WTC11 (cell line): ENCODE results near the gene EFHD2. TPM values are rescaled to one million over a fixed set of nuclear protein-coding genes. Genes with fewer than 3 reads are reported as not detected.

ENCODE experiments used
- ATAC-seq: fragments of 200-7000 bp; cut with Tn5 transposase; 2 replicates; pipeline ENCODE4 v1.10.0; 2021; ENCODE audit warnings: mild to moderate bottlenecking, moderate library complexity
- CTCF ChIA-PET: fragments of 300-600 bp; sonication (Branson Sonifier 250); formaldehyde crosslinking; loops from one replicate; lab custom pipeline; 2021; ENCODE audit warnings: antibody characterized with exemption; lab: Charles Lee
- POLR2A ChIA-PET: fragments of 350-600 bp; sonication (Branson Sonifier 250); formaldehyde crosslinking; loops from one replicate; lab custom pipeline; 2021; ENCODE audit warnings: antibody characterized with exemption; lab: Charles Lee
- DNase-seq: peaks from one replicate; pipeline ENCODE4 v3.0.0; 2021; ENCODE audit warnings: low spot score
- H3K27ac Mint-ChIP-seq: 2 replicates; pipeline ENCODE4 v1.8.0; 2021; ENCODE audit warnings: mixed read lengths
- H3K27me3 Mint-ChIP-seq: 2 replicates; pipeline ENCODE4 v1.8.0; 2021; ENCODE audit warnings: low read depth, mild to moderate bottlenecking, moderate library complexity, mixed read lengths
- H3K36me3 Mint-ChIP-seq: 2 replicates; pipeline ENCODE4 v1.8.0; 2021; ENCODE audit warnings: mixed read lengths
- H3K4me1 Mint-ChIP-seq: 2 replicates; pipeline ENCODE4 v1.8.0; 2022; ENCODE audit warnings: mixed read lengths
- H3K4me3 Mint-ChIP-seq: 2 replicates; pipeline ENCODE4 v1.8.0; 2021; ENCODE audit warnings: mild to moderate bottlenecking, moderate library complexity, mixed read lengths
- H3K9me3 Mint-ChIP-seq: 2 replicates; pipeline ENCODE4 v1.8.0; 2021; ENCODE audit warnings: mixed read lengths
- ESRRA ChIP-seq: sonication (generic); formaldehyde crosslinking; IDR thresholded peaks from 2 replicates; pipeline ENCODE4 v1.8.1; 2022; ENCODE audit warnings: mild to moderate bottlenecking, missing genetic modification reagents, borderline replicate concordance
- ETV6 ChIP-seq: sonication (generic); formaldehyde crosslinking; IDR thresholded peaks from 2 replicates; pipeline ENCODE4 v1.8.1; 2022; ENCODE audit warnings: mild to moderate bottlenecking, missing genetic modification reagents
- JAZF1 ChIP-seq: fragments of 250-450 bp; sonication (Bioruptor Pico); IDR thresholded peaks from 2 replicates; pipeline ENCODE4 v1.9.0; 2021; ENCODE audit warnings: moderate library complexity, mild to moderate bottlenecking, inconsistent platforms
- KAT7 ChIP-seq: sonication (generic); formaldehyde crosslinking; IDR thresholded peaks from 2 replicates; pipeline ENCODE4 v1.8.1; 2023; ENCODE audit warnings: missing genetic modification reagents, mild to moderate bottlenecking, borderline replicate concordance
- NR1H2 ChIP-seq: sonication (generic); formaldehyde crosslinking; IDR thresholded peaks from 2 replicates; pipeline ENCODE4 v1.9.0; 2021; ENCODE audit warnings: mild to moderate bottlenecking, moderate library complexity, missing genetic modification reagents
- OVOL2 ChIP-seq: fragments of 250-450 bp; sonication (Bioruptor Pico); IDR thresholded peaks from 2 replicates; pipeline ENCODE4 v1.9.0; 2021; ENCODE audit warnings: mild to moderate bottlenecking, borderline replicate concordance
- PRRX2 ChIP-seq: fragments of 250-450 bp; sonication (Bioruptor Pico); IDR thresholded peaks from 2 replicates; pipeline ENCODE4 v1.8.0; 2021; ENCODE audit warnings: mild to moderate bottlenecking
- ZNF219 ChIP-seq: sonication (generic); formaldehyde crosslinking; IDR thresholded peaks from 2 replicates; pipeline ENCODE4 v1.8.0; 2023; ENCODE audit warnings: missing genetic modification reagents, mild to moderate bottlenecking, borderline replicate concordance
- total RNA-seq: library from RNA; stranded (reverse); gene quantifications from 3 replicates; pipeline ENCODE4 v1.2.3, GENCODE V29; 2021
- TF ChIP-seq, protein P1 (sequence below): sonication (generic); formaldehyde crosslinking; IDR thresholded peaks from 2 replicates; pipeline ENCODE4 v1.8.0; 2022; ENCODE audit warnings: mild to moderate bottlenecking, missing genetic modification reagents
- TF ChIP-seq, protein P2 (sequence below): sonication (generic); formaldehyde crosslinking; IDR thresholded peaks from 2 replicates; pipeline ENCODE4 v1.8.1; 2022; ENCODE audit warnings: mild to moderate bottlenecking, moderate library complexity, missing genetic modification reagents
- TF ChIP-seq, protein P3 (sequence below): sonication (generic); formaldehyde crosslinking; IDR thresholded peaks from 2 replicates; pipeline ENCODE4 v1.8.0; 2023; ENCODE audit warnings: missing genetic modification reagents
- TF ChIP-seq, protein P4 (sequence below): sonication (generic); formaldehyde crosslinking; IDR thresholded peaks from 2 replicates; pipeline ENCODE4 v1.8.0; 2022; ENCODE audit warnings: missing genetic modification reagents
- TF ChIP-seq, protein P5 (sequence below): fragments of 250-450 bp; sonication (Bioruptor Pico); conservative IDR thresholded peaks from 2 replicates; pipeline ENCODE4 v1.9.0; 2021; ENCODE audit warnings: mild to moderate bottlenecking
- TF ChIP-seq, protein P6 (sequence below): sonication (generic); formaldehyde crosslinking; IDR thresholded peaks from 2 replicates; pipeline ENCODE4 v1.8.0; 2022; ENCODE audit warnings: mild to moderate bottlenecking, missing genetic modification reagents
- TF ChIP-seq, protein P7 (sequence below): sonication (generic); formaldehyde crosslinking; IDR thresholded peaks from 2 replicates; pipeline ENCODE4 v1.8.1; 2023; ENCODE audit warnings: mild to moderate bottlenecking, missing genetic modification reagents
- TF ChIP-seq, protein P8 (sequence below): sonication (generic); formaldehyde crosslinking; IDR thresholded peaks from 2 replicates; pipeline ENCODE4 v1.8.1; 2022; ENCODE audit warnings: low read depth, mild to moderate bottlenecking, moderate library complexity, missing genetic modification reagents, borderline replicate concordance

EFHD2 gene
- total RNA-seq, 1 experiment from 2014 or later: 23.8 TPM

DNA sequence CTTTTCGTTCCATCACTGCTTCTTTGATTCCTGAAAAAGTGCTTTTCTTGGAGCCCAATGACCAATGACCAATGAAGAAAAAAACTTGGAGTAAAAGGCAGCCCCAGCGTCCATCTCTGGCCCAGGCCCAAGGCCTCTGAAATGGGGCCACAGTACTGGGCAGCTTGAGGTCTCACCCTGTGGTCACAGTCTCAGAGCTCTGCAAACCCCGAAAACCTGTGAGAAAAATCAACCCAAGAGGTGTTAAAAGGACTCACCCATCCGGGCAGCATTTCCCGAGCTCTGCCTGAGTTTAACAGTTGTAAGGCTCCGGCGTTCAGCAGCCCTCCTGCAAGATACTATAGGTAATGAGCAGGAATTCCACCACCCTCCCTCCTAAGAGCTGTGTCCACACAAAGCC, 2.1 kb upstream of the EFHD2 start:
- Mint-ChIP-seq H3K4me3 (no peak overlapping the region), H3K27me3 (peaks cover 47% of the 10 kb centered on the region), H3K27ac (no peak overlapping the region), H3K36me3 (no peaks in the 10 kb centered on the region), H3K9me3 (no peaks in the 10 kb centered on the region), H3K4me1 (peaks cover 21% of the 10 kb centered on the region)
- TF ChIP-seq, protein P1, sequence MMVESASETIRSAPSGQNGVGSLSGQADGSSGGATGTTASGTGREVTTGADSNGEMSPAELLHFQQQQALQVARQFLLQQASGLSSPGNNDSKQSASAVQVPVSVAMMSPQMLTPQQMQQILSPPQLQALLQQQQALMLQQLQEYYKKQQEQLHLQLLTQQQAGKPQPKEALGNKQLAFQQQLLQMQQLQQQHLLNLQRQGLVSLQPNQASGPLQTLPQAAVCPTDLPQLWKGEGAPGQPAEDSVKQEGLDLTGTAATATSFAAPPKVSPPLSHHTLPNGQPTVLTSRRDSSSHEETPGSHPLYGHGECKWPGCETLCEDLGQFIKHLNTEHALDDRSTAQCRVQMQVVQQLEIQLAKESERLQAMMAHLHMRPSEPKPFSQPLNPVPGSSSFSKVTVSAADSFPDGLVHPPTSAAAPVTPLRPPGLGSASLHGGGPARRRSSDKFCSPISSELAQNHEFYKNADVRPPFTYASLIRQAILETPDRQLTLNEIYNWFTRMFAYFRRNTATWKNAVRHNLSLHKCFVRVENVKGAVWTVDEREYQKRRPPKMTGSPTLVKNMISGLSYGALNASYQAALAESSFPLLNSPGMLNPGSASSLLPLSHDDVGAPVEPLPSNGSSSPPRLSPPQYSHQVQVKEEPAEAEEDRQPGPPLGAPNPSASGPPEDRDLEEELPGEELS: no peak
- TF ChIP-seq ETV6: no peak
- TF ChIP-seq, protein P2, sequence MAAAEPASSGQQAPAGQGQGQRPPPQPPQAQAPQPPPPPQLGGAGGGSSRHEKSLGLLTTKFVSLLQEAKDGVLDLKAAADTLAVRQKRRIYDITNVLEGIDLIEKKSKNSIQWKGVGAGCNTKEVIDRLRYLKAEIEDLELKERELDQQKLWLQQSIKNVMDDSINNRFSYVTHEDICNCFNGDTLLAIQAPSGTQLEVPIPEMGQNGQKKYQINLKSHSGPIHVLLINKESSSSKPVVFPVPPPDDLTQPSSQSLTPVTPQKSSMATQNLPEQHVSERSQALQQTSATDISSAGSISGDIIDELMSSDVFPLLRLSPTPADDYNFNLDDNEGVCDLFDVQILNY (CRISPR knock-in tag): no peak
- TF ChIP-seq OVOL2 (CRISPR knock-in tag): no peak
- TF ChIP-seq, protein P3, sequence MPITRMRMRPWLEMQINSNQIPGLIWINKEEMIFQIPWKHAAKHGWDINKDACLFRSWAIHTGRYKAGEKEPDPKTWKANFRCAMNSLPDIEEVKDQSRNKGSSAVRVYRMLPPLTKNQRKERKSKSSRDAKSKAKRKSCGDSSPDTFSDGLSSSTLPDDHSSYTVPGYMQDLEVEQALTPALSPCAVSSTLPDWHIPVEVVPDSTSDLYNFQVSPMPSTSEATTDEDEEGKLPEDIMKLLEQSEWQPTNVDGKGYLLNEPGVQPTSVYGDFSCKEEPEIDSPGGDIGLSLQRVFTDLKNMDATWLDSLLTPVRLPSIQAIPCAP (CRISPR knock-in tag): no peak
- TF ChIP-seq JAZF1 (CRISPR knock-in tag): no peak
- TF ChIP-seq, protein P4, sequence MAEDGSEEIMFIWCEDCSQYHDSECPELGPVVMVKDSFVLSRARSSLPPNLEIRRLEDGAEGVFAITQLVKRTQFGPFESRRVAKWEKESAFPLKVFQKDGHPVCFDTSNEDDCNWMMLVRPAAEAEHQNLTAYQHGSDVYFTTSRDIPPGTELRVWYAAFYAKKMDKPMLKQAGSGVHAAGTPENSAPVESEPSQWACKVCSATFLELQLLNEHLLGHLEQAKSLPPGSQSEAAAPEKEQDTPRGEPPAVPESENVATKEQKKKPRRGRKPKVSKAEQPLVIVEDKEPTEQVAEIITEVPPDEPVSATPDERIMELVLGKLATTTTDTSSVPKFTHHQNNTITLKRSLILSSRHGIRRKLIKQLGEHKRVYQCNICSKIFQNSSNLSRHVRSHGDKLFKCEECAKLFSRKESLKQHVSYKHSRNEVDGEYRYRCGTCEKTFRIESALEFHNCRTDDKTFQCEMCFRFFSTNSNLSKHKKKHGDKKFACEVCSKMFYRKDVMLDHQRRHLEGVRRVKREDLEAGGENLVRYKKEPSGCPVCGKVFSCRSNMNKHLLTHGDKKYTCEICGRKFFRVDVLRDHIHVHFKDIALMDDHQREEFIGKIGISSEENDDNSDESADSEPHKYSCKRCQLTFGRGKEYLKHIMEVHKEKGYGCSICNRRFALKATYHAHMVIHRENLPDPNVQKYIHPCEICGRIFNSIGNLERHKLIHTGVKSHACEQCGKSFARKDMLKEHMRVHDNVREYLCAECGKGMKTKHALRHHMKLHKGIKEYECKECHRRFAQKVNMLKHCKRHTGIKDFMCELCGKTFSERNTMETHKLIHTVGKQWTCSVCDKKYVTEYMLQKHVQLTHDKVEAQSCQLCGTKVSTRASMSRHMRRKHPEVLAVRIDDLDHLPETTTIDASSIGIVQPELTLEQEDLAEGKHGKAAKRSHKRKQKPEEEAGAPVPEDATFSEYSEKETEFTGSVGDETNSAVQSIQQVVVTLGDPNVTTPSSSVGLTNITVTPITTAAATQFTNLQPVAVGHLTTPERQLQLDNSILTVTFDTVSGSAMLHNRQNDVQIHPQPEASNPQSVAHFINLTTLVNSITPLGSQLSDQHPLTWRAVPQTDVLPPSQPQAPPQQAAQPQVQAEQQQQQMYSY: no peak
- no peak for TF ChIP-seq NR1H2 (CRISPR knock-in tag)
- TF ChIP-seq ESRRA (CRISPR knock-in tag): no peak
- TF ChIP-seq, protein P5, sequence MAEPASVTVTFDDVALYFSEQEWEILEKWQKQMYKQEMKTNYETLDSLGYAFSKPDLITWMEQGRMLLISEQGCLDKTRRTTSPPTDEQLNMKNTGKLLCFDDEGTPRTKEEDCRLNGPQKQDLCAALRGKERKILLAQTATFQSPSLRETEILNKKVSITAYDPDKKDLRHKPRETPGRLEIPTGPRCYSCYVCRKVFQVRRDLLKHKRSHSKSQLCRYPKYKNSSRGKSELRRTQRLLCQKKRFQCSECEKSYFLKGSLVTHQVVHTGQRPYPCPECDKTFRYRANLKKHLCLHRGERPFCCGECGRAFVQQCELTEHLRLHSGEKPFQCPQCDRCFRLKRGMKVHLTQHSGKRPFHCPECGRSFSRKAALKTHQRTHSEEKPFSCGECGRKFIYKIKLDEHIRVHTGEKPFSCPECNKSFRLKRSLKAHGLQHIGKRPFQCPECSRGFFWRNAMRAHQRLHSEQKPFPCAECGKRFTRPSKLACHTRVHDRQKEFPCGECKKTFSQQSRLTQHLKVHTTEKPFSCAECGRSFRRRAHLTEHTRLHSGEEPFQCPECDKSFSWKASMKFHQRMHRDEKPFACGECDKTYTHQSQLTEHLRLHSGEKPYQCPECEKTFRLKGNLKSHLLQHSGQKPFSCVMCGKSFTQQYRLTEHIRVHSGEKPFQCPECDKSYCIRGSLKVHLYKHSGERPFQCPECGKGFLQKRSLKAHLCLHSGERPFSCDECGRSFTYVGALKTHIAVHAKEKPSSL (CRISPR knock-in tag): no peak
- TF ChIP-seq ZNF219: no peak
- TF ChIP-seq PRRX2: no peak
- TF ChIP-seq, protein P6, sequence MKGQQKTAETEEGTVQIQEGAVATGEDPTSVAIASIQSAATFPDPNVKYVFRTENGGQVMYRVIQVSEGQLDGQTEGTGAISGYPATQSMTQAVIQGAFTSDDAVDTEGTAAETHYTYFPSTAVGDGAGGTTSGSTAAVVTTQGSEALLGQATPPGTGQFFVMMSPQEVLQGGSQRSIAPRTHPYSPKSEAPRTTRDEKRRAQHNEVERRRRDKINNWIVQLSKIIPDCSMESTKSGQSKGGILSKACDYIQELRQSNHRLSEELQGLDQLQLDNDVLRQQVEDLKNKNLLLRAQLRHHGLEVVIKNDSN (CRISPR knock-in tag): no peak
- TF ChIP-seq KAT7 (CRISPR knock-in tag): no peak
- no peak for DNase-seq
- ChIA-PET POLR2A (no interaction called here), CTCF (interaction anchor here (1.3 kb wide), 1 partner anchor 17 kb away, joined by 3 read pairs; no protein-coding TSS in a partner anchor)
- ATAC-seq: no peak

DNA sequence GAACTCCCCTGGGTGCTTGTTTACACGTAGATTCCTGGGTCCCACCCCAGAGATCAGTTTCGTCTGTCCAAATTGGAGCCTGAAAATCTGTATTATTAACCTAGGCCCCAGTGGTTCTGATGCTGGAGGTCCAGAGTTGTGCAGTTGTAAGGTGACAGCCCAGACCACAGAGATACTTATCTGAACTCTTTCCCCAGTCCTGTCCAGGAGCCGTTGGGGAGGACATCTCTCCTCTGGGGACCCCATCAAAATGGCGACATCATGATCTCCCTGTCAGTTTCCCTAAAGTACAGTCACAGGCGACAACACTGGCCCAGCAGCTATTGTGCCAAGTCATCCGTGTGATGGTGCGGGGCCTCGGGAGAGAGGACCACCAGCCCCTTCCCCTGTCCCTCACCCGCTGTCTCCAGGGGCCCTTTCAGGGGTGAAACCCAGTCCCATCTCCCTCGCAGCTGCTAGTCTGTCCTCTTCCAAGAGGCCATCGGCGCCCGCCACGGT, 749 bp upstream of the EFHD2 start:
- H3K27ac Mint-ChIP-seq: no peak overlapping the region
- H3K4me3 Mint-ChIP-seq: peak overlapping the region; percentile 80
- POLR2A ChIA-PET: no interaction called here
- TF ChIP-seq, protein P7, sequence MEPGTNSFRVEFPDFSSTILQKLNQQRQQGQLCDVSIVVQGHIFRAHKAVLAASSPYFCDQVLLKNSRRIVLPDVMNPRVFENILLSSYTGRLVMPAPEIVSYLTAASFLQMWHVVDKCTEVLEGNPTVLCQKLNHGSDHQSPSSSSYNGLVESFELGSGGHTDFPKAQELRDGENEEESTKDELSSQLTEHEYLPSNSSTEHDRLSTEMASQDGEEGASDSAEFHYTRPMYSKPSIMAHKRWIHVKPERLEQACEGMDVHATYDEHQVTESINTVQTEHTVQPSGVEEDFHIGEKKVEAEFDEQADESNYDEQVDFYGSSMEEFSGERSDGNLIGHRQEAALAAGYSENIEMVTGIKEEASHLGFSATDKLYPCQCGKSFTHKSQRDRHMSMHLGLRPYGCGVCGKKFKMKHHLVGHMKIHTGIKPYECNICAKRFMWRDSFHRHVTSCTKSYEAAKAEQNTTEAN: 0 out of 2 replicates have a peak, but pooled peaks have one; percentile 34
- TF ChIP-seq, protein P8, sequence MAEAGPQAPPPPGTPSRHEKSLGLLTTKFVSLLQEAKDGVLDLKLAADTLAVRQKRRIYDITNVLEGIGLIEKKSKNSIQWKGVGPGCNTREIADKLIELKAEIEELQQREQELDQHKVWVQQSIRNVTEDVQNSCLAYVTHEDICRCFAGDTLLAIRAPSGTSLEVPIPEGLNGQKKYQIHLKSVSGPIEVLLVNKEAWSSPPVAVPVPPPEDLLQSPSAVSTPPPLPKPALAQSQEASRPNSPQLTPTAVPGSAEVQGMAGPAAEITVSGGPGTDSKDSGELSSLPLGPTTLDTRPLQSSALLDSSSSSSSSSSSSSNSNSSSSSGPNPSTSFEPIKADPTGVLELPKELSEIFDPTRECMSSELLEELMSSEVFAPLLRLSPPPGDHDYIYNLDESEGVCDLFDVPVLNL (CRISPR knock-in tag): no peak
- ATAC-seq: no peak
- H3K36me3 Mint-ChIP-seq: no peaks in the 10 kb centered on the region
- H3K9me3 Mint-ChIP-seq: no peaks in the 10 kb centered on the region
- CTCF ChIA-PET: interaction anchor here (0.9 to 1.0 kb wide), 2 partner anchors 19 to 24 kb away, joined by 3 to 7 read pairs; no protein-coding TSS in a partner anchor
- no peak for DNase-seq
- H3K4me1 Mint-ChIP-seq: peaks cover 21% of the 10 kb centered on the region
- H3K27me3 Mint-ChIP-seq: peaks cover 47% of the 10 kb centered on the region
